Measurements from ENCODE around the gene CFAP45. TPM values are rescaled to one million over a fixed set of nuclear protein-coding genes. Genes with fewer than 3 reads are reported as not detected.

The CFAP45 gene
- under 1 TPM; 0.31 to 0.34 TPM for total RNA-seq
- long read RNA-seq: 0 reads

DNA sequence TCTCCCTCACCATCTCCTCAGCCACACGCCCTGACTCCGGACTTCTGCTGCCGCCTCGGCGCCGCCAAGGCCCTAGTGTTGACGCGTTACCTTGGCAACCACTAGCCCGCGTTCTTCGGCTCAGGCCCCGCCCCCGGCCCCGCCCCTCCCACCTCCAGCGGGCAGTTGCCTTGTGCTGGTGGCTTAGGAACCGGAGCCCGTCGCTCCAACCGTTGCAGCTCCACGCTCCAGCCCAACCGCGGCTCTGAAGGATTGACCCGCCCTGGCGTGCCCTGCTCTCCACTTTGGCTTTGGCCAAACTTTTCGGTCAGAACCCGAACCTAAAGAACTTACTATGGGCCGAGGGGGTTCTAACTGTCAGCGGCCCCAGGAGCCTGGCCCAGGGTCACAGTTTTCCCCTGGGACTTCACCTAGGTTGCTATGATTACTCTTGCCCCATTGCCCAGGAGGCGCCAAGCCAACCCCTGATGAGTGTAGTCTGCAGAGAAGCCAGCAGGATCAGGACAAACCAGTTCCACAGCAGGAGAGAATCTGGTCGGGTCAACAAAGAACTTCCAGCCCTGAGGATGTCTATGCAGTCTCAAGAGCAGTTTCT is at the start of gene CFAP45:
Gene CFAP45, minus strand, starts transcription at position 80 of the 595 bp plus-strand sequence. Its CDS starts 67 bp downstream, at position 13.
- intact Hi-C loops (cut with DNase I, micrococcal nuclease): no loop called here
- peak; percentile 95 for ATAC-seq
- DNase-seq: peak; percentile 87 to 88

DNA sequence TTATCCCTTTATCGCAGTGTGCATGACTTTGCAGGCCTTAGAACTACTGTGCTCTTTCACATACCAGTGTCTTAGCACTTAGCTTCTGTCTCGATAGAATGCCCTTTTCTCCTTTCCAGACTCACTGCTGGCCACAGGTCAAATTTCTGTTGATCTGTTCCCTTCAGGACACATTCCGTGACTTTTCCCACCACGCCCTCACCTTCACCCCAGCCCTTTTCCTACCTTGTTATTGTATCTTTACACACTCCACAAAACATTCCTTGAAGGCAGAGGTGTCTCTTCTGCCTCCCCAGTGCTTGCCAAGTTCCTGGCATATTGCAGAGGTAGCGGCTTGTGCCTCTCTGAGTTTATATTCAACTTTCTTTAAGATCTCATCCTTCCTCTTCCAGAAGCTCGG is 49.2 kb upstream of the CFAP45 start:
- peak; percentile 34 for ATAC-seq
- intact Hi-C loops (cut with DNase I, micrococcal nuclease): no loop called here
- peak; percentile 56 to 67 for DNase-seq

DNA sequence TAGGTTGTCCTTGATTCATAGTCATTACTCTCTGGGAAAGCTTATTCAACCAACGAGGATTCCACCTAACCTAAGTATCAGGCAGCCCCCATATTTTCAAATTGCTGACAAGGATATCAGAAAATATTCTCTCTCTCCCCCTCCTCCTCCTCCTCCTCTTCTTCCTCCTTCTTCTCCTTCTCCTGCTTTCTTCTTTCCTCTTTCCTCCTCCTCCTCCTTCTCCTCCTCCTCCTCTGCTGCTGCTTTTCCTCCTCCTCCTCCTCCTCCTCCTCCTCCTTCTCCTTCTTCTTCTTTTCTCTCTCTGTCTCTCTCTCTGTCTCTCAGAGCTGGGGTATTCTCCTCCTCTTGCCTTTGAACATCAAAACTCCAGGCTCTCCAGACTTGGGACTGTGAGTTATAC is 48.0 kb upstream of the CFAP45 start:
- intact Hi-C loops (cut with DNase I, micrococcal nuclease): no loop called here
- ATAC-seq: no peak
- DNase-seq: no peak

DNA sequence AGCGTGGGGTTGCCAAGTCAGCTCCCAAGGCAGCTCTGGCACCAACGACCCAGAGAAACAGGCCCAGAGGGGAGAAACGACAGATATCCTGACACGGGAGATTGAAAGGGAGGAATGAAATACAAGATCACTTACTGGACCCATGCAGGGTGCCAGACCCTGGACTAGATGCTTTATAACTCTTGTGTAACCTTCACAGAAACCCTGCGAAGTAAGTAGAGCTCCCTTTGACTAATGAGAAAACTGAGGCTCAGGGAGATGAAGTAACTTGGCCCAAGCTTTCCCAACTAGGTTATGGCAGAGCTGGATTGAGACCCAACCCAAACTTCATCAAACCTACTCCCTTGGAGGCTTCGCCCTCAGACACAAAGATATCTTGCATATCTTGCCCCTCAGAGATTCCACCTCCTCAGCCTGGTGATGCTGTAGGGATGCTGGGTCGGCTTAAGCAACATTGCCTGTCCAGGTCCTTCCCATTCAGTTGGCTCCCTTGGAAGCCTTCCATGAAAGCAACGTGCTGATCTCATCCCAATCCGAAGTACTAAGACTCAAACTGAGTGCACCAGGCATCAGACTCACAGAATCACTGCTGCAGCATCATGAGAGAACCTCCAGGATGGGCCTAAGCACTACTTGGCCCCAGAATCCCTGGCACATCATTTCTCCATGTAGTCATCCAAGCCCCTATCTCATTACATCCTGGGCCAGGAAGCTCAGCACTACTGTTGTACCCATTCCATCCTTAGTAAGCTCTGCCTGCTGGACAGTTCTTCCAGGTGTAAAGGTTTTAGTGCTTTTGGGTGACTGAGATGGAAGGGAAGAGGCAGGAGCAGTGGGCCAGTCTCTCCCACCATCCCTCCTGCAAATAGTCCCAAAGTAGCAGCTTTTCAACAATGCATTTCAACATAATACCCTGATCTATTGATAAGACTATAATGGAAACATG is 46.5 kb upstream of the CFAP45 start:
- ATAC-seq: no peak
- peak in 1 of 2 donors; percentile 20 for DNase-seq
- intact Hi-C loops (cut with DNase I, micrococcal nuclease): no loop called here

GRCh38 chr1:159945483-159946241 is 45.7 kb upstream of the CFAP45 start, which contains the start of gene IGSF9:
TSS of gene IGSF9 (minus strand) at chr1:159945613. CDS start at chr1:159943454, 2,159 bp downstream.
- ATAC-seq (peak; percentile 87), DNase-seq (peak; percentile 87 to 90)
- intact Hi-C loops (cut with DNase I, micrococcal nuclease): no loop called here

DNA sequence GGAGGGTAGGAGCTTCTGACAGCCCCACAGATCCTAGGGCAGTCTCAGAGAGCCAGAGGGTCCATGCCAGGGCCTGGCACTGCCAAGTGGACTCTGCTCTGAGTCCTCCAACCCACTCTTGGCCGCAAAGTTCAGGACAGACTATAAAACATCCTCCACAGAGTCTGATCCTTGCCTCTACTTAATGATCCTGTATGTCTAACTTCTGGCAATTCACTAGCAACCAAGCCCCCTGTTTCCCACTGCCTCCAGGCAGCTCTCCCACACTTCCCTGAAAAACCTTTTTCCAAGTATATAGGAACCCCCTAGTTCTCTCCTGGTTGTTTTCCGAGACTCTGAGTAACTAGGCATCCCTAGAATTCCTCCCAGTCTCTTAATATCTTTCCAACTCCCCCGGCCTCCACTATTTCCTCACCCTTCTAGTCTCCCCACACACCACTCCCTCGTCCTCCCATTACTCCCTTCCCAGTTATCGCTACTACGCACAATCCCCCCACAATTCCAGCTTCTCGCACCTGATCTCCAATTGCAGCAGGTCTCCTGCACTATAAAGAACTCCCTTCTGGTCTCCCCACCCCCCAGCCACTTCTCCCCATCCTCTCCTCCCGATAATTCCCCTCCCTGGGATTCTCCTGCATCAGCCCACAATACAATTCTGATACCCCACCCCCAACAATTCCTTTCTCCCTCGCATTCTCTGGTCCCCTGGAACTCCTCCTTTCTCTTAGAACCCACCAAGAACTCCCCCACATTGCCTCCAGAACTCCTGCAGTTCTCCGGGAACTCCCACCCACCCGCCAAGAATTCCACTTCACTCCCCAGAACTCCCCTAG is 44.9 kb upstream of the CFAP45 start:
- DNase-seq (peak in 1 of 2 donors; percentile 22), ATAC-seq (peak; percentile 19)
- intact Hi-C loops (cut with DNase I, micrococcal nuclease): no loop called here

DNA sequence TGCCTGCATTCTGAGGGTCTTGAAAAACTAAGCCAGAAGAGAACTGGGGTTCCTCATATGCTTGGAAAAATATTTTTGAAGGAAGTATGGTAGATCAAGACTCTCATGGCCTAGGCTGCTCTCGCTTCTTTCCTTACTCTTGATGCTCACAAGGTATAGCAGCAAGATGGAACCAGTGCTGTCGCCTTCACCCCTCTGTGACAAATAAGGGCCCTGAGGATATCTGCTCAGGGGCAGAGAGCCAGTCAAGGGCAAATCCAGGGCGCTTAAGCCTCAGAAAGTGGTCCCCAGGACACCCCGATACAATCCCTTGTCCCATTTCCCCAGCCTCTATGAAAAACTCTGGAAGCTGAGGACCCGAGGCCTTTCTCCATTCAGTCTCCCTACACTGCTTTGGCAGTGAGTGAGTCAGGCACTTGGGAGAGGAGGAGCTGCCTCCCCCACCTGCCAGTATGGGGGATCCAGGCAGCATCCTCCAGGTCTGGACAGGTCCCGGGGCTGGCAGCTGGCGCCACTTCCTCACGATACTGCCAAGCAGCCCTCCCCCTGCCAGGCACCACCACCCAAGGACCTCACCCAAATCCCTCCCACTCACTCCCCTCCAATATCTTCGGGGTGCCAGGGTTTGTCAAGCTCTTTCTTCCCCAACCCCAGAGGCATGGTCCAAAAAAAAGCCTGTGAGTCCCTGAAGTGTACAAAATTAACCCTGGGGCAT is 44.1 kb upstream of the CFAP45 start:
- DNase-seq (peak in 1 of 2 donors; percentile 24), ATAC-seq (no peak)
- intact Hi-C loops (cut with DNase I, micrococcal nuclease): no loop called here

DNA sequence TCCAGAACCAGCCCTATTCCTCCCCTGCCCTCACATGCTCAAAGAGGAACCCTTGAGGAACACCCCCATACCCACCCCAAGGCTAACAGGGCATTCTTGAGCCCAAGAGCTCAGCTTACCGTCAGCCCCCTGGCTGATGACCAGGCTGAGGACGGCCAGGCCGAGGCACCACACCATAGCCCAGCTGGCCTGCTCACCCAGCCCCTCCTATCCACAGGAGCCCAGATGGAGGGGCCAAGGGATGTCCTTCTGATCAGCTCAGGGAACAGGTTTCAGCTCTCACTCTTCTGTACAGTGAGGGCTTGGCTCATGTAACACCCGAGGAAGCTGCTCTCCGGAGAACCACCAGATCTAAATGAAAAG is 43.3 kb upstream of the CFAP45 start:
- intact Hi-C loops (cut with DNase I, micrococcal nuclease): no loop called here
- DNase-seq: peak in 1 of 2 donors; percentile 20
- no peak for ATAC-seq

DNA sequence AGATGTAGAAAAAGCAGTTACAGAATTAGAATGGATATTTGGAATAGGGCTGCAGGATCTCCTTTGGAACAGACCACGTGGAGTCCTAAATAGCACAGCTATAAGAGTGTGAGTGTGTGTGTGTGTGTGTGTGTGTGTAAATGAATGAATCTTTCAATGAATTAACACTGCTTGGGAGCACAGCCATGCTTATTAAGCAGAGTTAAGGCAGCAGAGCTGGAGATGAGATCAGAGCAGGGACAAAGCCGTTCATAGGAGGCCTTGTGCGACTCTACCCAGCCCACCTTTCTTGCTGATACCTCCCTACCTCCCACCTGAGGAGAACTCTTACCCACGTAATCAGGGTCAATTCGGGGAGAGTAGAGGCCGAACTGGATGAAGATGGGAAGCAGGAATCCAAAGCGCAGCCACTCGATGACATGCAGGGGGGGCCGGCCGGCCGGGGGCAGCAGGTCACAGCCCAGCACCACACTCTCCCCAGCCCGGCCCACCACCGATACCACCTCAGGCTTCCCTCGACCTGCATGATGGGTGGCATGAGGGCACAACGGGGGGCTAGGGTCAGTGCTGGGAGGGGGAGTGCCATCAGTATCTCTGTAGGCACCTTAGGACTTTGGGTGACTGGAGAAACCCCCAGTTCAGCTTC is 42.8 kb upstream of the CFAP45 start:
- intact Hi-C loops (cut with DNase I, micrococcal nuclease): no loop called here
- no peak for ATAC-seq
- peak in 1 of 2 donors; percentile 18 for DNase-seq

DNA sequence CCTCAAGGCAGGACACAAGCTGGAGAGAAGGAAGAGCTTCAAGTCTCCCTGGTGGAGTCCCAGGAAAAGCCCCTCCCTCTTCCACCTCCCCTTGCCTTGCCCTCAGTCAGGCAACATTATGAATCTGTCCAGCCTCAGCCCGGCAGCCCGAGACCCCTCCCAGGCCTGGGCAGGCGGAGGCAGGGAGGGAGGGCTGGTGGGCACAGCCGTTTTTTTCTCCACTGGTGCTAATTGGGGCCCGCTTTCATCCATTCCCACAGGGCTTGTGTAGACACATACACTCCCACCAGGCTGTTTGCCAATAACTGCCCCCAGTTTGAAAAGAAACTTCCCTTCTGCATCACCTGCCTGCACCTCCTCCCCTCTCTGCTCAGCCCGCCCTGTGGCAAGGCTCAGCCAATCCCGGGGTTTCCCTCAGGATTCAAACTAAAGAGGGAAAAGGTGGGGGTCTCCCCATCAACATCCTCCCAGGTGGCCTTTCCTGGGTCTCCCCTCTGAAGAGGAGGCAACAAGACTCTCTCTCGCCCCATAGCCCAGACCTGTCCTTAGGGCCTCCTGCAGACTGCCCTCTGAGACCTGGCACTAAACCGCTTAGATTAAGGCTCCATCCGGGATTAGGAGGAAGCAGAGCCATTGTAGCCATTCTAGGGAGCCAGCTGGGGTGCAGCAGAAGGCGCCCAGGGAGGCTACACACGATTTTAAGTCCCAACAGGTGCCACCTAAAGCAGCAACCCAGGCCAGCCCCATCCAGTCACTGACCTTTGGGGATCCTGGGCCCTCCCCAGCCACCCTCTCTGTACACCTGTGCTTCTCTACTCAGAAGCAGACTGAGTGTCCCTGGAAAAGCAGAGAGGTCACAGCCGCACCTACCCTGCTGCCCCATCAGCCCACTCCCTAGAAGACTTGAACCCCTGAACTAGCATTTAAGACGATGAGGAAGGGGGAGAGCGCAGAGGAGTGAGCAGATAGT is 41.9 kb upstream of the CFAP45 start:
- ATAC-seq: no peak
- DNase-seq: no peak
- intact Hi-C loops (cut with DNase I, micrococcal nuclease): no loop called here

- ATAC-seq: no peak
- intact Hi-C loops (cut with DNase I, micrococcal nuclease): no loop called here
- DNase-seq: no peak
Observed at GRCh38 chr1:159941141-159941540, 41.2 kb upstream of the CFAP45 start.

GRCh38 chr1:159940006-159940620 is 40.1 kb upstream of the CFAP45 start:
- DNase-seq (no peak), ATAC-seq (no peak)
- intact Hi-C loops (cut with DNase I, micrococcal nuclease): no loop called here

- peak; percentile 63 for ATAC-seq
- intact Hi-C loops (cut with DNase I, micrococcal nuclease): loop anchor here in 1 of 2 donors (5.0 kb wide), 1 partner anchor 68 kb away; no protein-coding TSS in a partner anchor
- peak in 1 of 2 donors; percentile 29 for DNase-seq
Observed at GRCh38 chr1:159939678-159940002, 39.7 kb upstream of the CFAP45 start.

- ATAC-seq (peak; percentile 7), DNase-seq (peak in 1 of 2 donors; percentile 16)
- intact Hi-C loops (cut with DNase I, micrococcal nuclease): loop anchor here in 1 of 2 donors (5.0 kb wide), 1 partner anchor 68 kb away; no protein-coding TSS in a partner anchor
Observed at GRCh38 chr1:159938905-159939677, 39.1 kb upstream of the CFAP45 start.

Measured in left colon (tissue), 2 donors.